Smooth muscle cell (in vitro differentiated cells): ENCODE measurements around the gene ACAD9. TPM values are rescaled to one million over a fixed set of nuclear protein-coding genes. Genes with fewer than 3 reads are reported as not detected.

Experiments
- DNase-seq: peaks from one replicate; lab custom pipeline; 2025; ENCODE audit not compliant: unreplicated experiment; lab: John Stamatoyannopoulos, UW
- H2AFZ ChIP-seq: fragments of 200-600 bp; sonication (generic); 2 replicates; pipeline ENCODE4 v1.6.0; 2016; ENCODE audit warnings: antibody characterized with exemption, low read depth, mild to moderate bottlenecking
- H3F3A ChIP-seq: fragments of 200-600 bp; sonication (generic); 2 replicates; pipeline ENCODE4 v1.6.0; 2017; ENCODE audit warnings: antibody characterized with exemption, low read depth
- H3K27ac ChIP-seq: fragments of 200-600 bp; sonication (generic); 2 replicates; pipeline ENCODE4 v1.5.1; 2016; ENCODE audit warnings: low read depth, mild to moderate bottlenecking
- H3K27me3 ChIP-seq: fragments of 200-600 bp; sonication (generic); 2 replicates; pipeline ENCODE4 v1.6.1; 2016; ENCODE audit warnings: low read depth, mild to moderate bottlenecking
- H3K36me3 ChIP-seq: fragments of 200-600 bp; sonication (generic); 2 replicates; pipeline ENCODE4 v1.5.1; 2016; ENCODE audit warnings: low read depth
- H3K4me1 ChIP-seq: fragments of 200-600 bp; sonication (generic); 2 replicates; pipeline ENCODE4 v1.5.1; 2016; ENCODE audit warnings: low read depth
- H3K4me2 ChIP-seq: fragments of 200-600 bp; sonication (generic); 2 replicates; pipeline ENCODE4 v1.6.0; 2016; ENCODE audit warnings: mild to moderate bottlenecking
- H3K4me3 ChIP-seq: fragments of 200-600 bp; sonication (generic); 2 replicates; pipeline ENCODE4 v1.5.1; 2016; ENCODE audit warnings: mild to moderate bottlenecking
- H3K79me2 ChIP-seq: fragments of 200-600 bp; sonication (generic); 2 replicates; pipeline ENCODE4 v1.6.0; 2016; ENCODE audit warnings: low read depth, mild to moderate bottlenecking
- H3K9ac ChIP-seq: fragments of 200-600 bp; sonication (generic); 2 replicates; pipeline ENCODE4 v1.6.0; 2016; ENCODE audit warnings: low read depth
- H3K9me3 ChIP-seq: fragments of 200-600 bp; sonication (generic); replicated peaks from 2 replicates; pipeline ENCODE4 v1.5.1; 2016; ENCODE audit warnings: low read depth
- H4K20me1 ChIP-seq: fragments of 200-600 bp; sonication (generic); 2 replicates; pipeline ENCODE4 v1.6.0; 2016; ENCODE audit warnings: low read depth
- CTCF ChIP-seq: fragments of 200-600 bp; sonication (generic); IDR thresholded peaks from 2 replicates; pipeline ENCODE4 v1.5.1; 2017; ENCODE audit warnings: borderline replicate concordance, mild to moderate bottlenecking, antibody characterized with exemption; ENCODE audit not compliant: insufficient read depth, poor library complexity, severe bottlenecking
- WGBS: methylation state at CpG from one replicate; pipeline ENCODE4 v1.1.7; 2016; ENCODE audit warnings: low lambda C conversion rate; 5-methylcytosine and 5-hydroxymethylcytosine counted together
- polyA plus RNA-seq: library from polyadenylated mRNA; unstranded; fragments of >200 nt; fragmentation: Nextera tagmentation; extraction: Ambion mirVana; gene quantifications from 2 replicates; pipeline ENCODE4 v1.2.1, GENCODE V29; 2016
- total RNA-seq: library from RNA; depleted of rRNA; stranded (reverse); fragments of >200 nt; gene quantifications from 2 replicates; pipeline ENCODE4 v1.2.3, GENCODE V29; 2014

Gene ACAD9
- total and polyA plus RNA-seq, 2 experiments from 2014 or later: 24.4 to 24.5 TPM

GRCh38 chr3:128929364-128929763, 49.9 kb downstream of the ACAD9 start:
- Histone ChIP-seq H3K4me2 (no peak overlapping the region), H3K4me3 (no peak overlapping the region), H4K20me1 (no peaks in the 10 kb centered on the region), H3K79me2 (no peaks in the 10 kb centered on the region), H3K4me1 (no peaks in the 10 kb centered on the region), H3K27ac (no peak overlapping the region), H3K36me3 (no peaks in the 10 kb centered on the region), H3K9ac (no peak overlapping the region), H3K9me3 (peaks cover 8% of the 10 kb centered on the region), H2AFZ (no peak overlapping the region), H3F3A (no peaks in the 10 kb centered on the region), H3K27me3 (no peaks in the 10 kb centered on the region)
- no peak for DNase-seq
- TF ChIP-seq CTCF: no peak
- 94% methylated on average over 3 of the region's 3 CpGs for WGBS

GRCh38 chr3:128931046-128931445, 51.6 kb downstream of the ACAD9 start:
- H4K20me1 ChIP-seq: no peaks in the 10 kb centered on the region
- no peak for DNase-seq
- no peaks in the 10 kb centered on the region for H3K9me3 ChIP-seq
- no peaks in the 10 kb centered on the region for H3K4me1 ChIP-seq
- H2AFZ ChIP-seq: no peak overlapping the region
- 94% methylated on average over 10 of the region's 10 CpGs for WGBS
- H3K9ac ChIP-seq: no peak overlapping the region
- H3K27ac ChIP-seq: no peak overlapping the region
- H3K4me3 ChIP-seq: no peak overlapping the region
- no peaks in the 10 kb centered on the region for H3K36me3 ChIP-seq
- no peaks in the 10 kb centered on the region for H3K79me2 ChIP-seq
- no peak for TF ChIP-seq CTCF
- H3K27me3 ChIP-seq: no peaks in the 10 kb centered on the region
- H3F3A ChIP-seq: no peaks in the 10 kb centered on the region
- H3K4me2 ChIP-seq: no peak overlapping the region

GRCh38 chr3:128932516-128933212, 53.2 kb downstream of the ACAD9 start:
- Histone ChIP-seq H3K9ac (no peak overlapping the region), H3K9me3 (no peaks in the 10 kb centered on the region), H3K36me3 (no peaks in the 10 kb centered on the region), H3K27me3 (no peaks in the 10 kb centered on the region), H2AFZ (no peak overlapping the region), H3F3A (no peaks in the 10 kb centered on the region), H3K4me1 (no peaks in the 10 kb centered on the region), H3K79me2 (no peaks in the 10 kb centered on the region), H3K27ac (no peak overlapping the region), H4K20me1 (no peaks in the 10 kb centered on the region), H3K4me2 (no peak overlapping the region), H3K4me3 (no peak overlapping the region)
- 77% methylated on average over 12 of the region's 12 CpGs for WGBS
- no peak for DNase-seq
- no peak for TF ChIP-seq CTCF
